ENCODE results near the gene VPS13D. TPM values are rescaled to one million over a fixed set of nuclear protein-coding genes. Genes with fewer than 3 reads are reported as not detected.
A peak's percentile ranks its signal among the peaks of the same experiment; 100 is the strongest.

VPS13D gene
- total and polyA plus RNA-seq, 10 of the 15 experiments (the other 5 are each of a cell fraction or from before 2014, with no cell fraction given) = 1.4 to 16.9 (median 8.5) TPM

- no peak overlapping the region for H3K4me3 ChIP-seq
- intact Hi-C loops (cut with micrococcal nuclease; ENCODE audit: unreplicated experiment) = loop anchor here (5.0 to 10.0 kb wide), 2 partner anchors 63 to 220 kb away; partner anchors contain the start of gene MFN2
- H3K27ac ChIP-seq (ENCODE audit: control insufficient read depth, insufficient read depth) = peak overlapping the region; percentile 41
- FAIRE-seq = no peak
- H3K27me3 ChIP-seq (replicated peaks in 1 of 2; ENCODE audit: control insufficient read depth in 2 of 2, insufficient read depth in 2 of 2, low read length in 1 of 2) = no peaks in the 10 kb centered on the region
- WGBS (ENCODE audit: insufficient coverage, insufficient replicate concordance, low lambda C conversion rate, missing lambda C conversion rate) = 91% methylated on average over 7 of the region's 7 CpGs
- H3K9ac ChIP-seq (ENCODE audit: control insufficient read depth, insufficient read depth, low read length) = no peak overlapping the region
- no peak for DNase-seq (ENCODE audit: low read depth, low spot score)
- no peak overlapping the region for H2AFZ ChIP-seq (ENCODE audit: control insufficient read depth, low read depth, low read length)
- H3K4me1 ChIP-seq (ENCODE audit: control insufficient read depth, insufficient read depth, low read length) = peaks cover 48% of the 10 kb centered on the region
- no peaks in the 10 kb centered on the region for H3K79me2 ChIP-seq (ENCODE audit: control insufficient read depth, insufficient read depth, low read length)
- ChIA-PET RAD21 (ENCODE audit: unreplicated experiment) (interaction anchor here (0.6 to 12.7 kb wide), 4 partner anchors 36 to 80 kb away, joined by 3 to 116 read pairs (median 12); no protein-coding TSS in a partner anchor), SMC1A (ENCODE audit: uncharacterized antibody, unreplicated experiment) (interaction anchor here (1.1 to 16.0 kb wide), 4 partner anchors 24 to 81 kb away, joined by 3 to 191 read pairs (median 4); no protein-coding TSS in a partner anchor), POLR2A (interaction anchor here (0.6 to 6.0 kb wide), 2 partner anchors 45 to 55 kb away, joined by 4 to 53 read pairs; no protein-coding TSS in a partner anchor), CTCF (interaction anchor here (0.7 to 7.9 kb wide), 4 partner anchors 19 to 81 kb away, joined by 3 to 161 read pairs (median 4); no protein-coding TSS in a partner anchor)
- H3K36me3 ChIP-seq (ENCODE audit: control insufficient read depth in 2 of 2, insufficient read depth in 2 of 2, low read length in 1 of 2) = peaks cover 16 to 26% of the 10 kb centered on the region in 2 experiments; a peak in 3 of 4 replicates
- in situ Hi-C loops (cut with MboI) = loop anchor here (5.0 kb wide), 1 partner anchor 78 kb away; no protein-coding TSS in a partner anchor
- no peaks in the 10 kb centered on the region for H4K20me1 ChIP-seq (ENCODE audit: control insufficient read depth, insufficient read depth)
- H3K9me3 ChIP-seq (replicated peaks; ENCODE audit: control insufficient read depth, insufficient read depth, low read length) = no peaks in the 10 kb centered on the region
- ATAC-seq = no peak
- TF ChIP-seq, protein P1, sequence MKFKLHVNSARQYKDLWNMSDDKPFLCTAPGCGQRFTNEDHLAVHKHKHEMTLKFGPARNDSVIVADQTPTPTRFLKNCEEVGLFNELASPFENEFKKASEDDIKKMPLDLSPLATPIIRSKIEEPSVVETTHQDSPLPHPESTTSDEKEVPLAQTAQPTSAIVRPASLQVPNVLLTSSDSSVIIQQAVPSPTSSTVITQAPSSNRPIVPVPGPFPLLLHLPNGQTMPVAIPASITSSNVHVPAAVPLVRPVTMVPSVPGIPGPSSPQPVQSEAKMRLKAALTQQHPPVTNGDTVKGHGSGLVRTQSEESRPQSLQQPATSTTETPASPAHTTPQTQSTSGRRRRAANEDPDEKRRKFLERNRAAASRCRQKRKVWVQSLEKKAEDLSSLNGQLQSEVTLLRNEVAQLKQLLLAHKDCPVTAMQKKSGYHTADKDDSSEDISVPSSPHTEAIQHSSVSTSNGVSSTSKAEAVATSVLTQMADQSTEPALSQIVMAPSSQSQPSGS (IDR thresholded peaks at IDR 0.05; ENCODE audit: low read length) = no peak
- TF ChIP-seq BMI1 (IDR thresholded peaks at IDR 0.05; ENCODE audit: borderline replicate concordance) (no peak), MTA2 (IDR thresholded peaks at IDR 0.05; ENCODE audit: low read depth) (no peak), TARDBP (IDR thresholded peaks at IDR 0.05; ENCODE audit: borderline replicate concordance) (no peak)
- no peak overlapping the region for H3K4me2 ChIP-seq (ENCODE audit: control insufficient read depth, insufficient read depth)
- no TSS peak for BruUV-seq (replicated peaks)
Observed at GRCh38 chr1:12204754-12205658, 24.8 kb upstream of the VPS13D start.
